Measurements from ENCODE around the gene BMP6. TPM values are rescaled to one million over a fixed set of nuclear protein-coding genes. Genes with fewer than 3 reads are reported as not detected.

Gene BMP6
- total RNA-seq (2021) (not detected in 2 replicates), Bru-seq, nascent RNA (percentile 11 among the genes with signal in this experiment), BruChase-seq, experiment 1, labeled RNA remaining after a 2-hour chase (percentile 11 among the genes with signal in this experiment), BruChase-seq, experiment 2, labeled RNA remaining after a 6-hour chase (percentile 10 among the genes with signal in this experiment)
- long read RNA-seq: 0 reads

- H3K9me2 ChIP-seq (ENCODE audit: insufficient read depth): no peaks in the 10 kb centered on the region
- H3K4me3 ChIP-seq: peak within 1 kb of the TSS; percentile 71
- BruUV-seq (replicated peaks): no TSS peak
- peak; percentile 78 to 90 for DNase-seq
- TF ChIP-seq CTCF (conservative IDR thresholded peaks at IDR 0.05) (no peak), EZH2 (IDR thresholded peaks at IDR 0.05; ENCODE audit: low read depth) (no peak)
- no peaks in the 10 kb centered on the region for H3K36me3 ChIP-seq (ENCODE audit: low read depth)
- intact Hi-C loops (cut with micrococcal nuclease; ENCODE audit: unreplicated experiment): loop anchor here (2.0 to 5.0 kb wide), 2 partner anchors 107 to 186 kb away; partner anchors contain the start of gene TXNDC5
- no peaks in the 10 kb centered on the region for H4K20me1 ChIP-seq (ENCODE audit: insufficient read depth)
- POLR2A ChIA-PET (ENCODE audit: unreplicated experiment): no interaction called here
- H3F3A ChIP-seq (ENCODE audit: insufficient read depth, low read depth): peaks cover 13% of the 10 kb centered on the region
- no peaks in the 10 kb centered on the region for H3K9me3 ChIP-seq (ENCODE audit: insufficient read depth, low read depth)
- H3K79me2 ChIP-seq (ENCODE audit: low read depth): no peaks in the 10 kb centered on the region
- peaks cover 27% of the 10 kb centered on the region for H3K4me1 ChIP-seq (replicated peaks; ENCODE audit: insufficient read depth)
- H3K27ac ChIP-seq: no peak within 1 kb of the TSS
- peak within 1 kb of the TSS; percentile 75 for H2AFZ ChIP-seq
- 0 out of 2 replicates have a peak, but pooled peaks cover 4% of the 10 kb centered on the region for H3K27me3 ChIP-seq (ENCODE audit: insufficient read depth, low read depth)
- CTCF ChIA-PET: no interaction called here
- peak within 1 kb of the TSS; percentile 89 for H3K4me2 ChIP-seq
These were observed at the start of gene BMP6 for GRCh38 chr6:7725849-7726415. BMP6 (plus strand) TSS chr6:7726099; CDS start chr6:7726956, 857 bp downstream.

- Histone ChIP-seq H3K36me3 (ENCODE audit: low read depth) (no peaks in the 10 kb centered on the region), H3K9me2 (ENCODE audit: insufficient read depth) (no peaks in the 10 kb centered on the region), H3K9me3 (ENCODE audit: insufficient read depth, low read depth) (no peaks in the 10 kb centered on the region), H3K27ac (no peak overlapping the region), H2AFZ (no peak overlapping the region), H3K4me3 (no peak overlapping the region), H3K27me3 (ENCODE audit: insufficient read depth, low read depth) (no peaks in the 10 kb centered on the region), H3K4me1 (replicated peaks; ENCODE audit: insufficient read depth) (no peaks in the 10 kb centered on the region), H3K4me2 (no peak overlapping the region), H3K79me2 (ENCODE audit: low read depth) (no peaks in the 10 kb centered on the region), H4K20me1 (ENCODE audit: insufficient read depth) (no peaks in the 10 kb centered on the region), H3F3A (ENCODE audit: insufficient read depth, low read depth) (no peaks in the 10 kb centered on the region)
- TF ChIP-seq EZH2 (IDR thresholded peaks at IDR 0.05; ENCODE audit: low read depth) (no peak), CTCF (conservative IDR thresholded peaks at IDR 0.05) (no peak)
- BruUV-seq (replicated peaks): no TSS peak
- intact Hi-C loops (cut with micrococcal nuclease; ENCODE audit: unreplicated experiment): no loop called here
- POLR2A ChIA-PET (ENCODE audit: unreplicated experiment): no interaction called here
- CTCF ChIA-PET: no interaction called here
- DNase-seq: no peak
These were observed 48.7 kb upstream of the BMP6 start for GRCh38 chr6:7677229-7677628.

- BruUV-seq (replicated peaks): no TSS peak
These were observed 45.4 kb upstream of the BMP6 start for GRCh38 chr6:7680393-7681075.

More at GRCh38 chr6:7680393-7681075, 45.4 kb upstream of the BMP6 start:
- Histone ChIP-seq H3K4me1 (replicated peaks; ENCODE audit: insufficient read depth) (no peaks in the 10 kb centered on the region), H3K9me2 (ENCODE audit: insufficient read depth) (no peaks in the 10 kb centered on the region), H3K27ac (no peak overlapping the region), H3K79me2 (ENCODE audit: low read depth) (no peaks in the 10 kb centered on the region), H3K36me3 (ENCODE audit: low read depth) (no peaks in the 10 kb centered on the region), H3K9me3 (ENCODE audit: insufficient read depth, low read depth) (no peaks in the 10 kb centered on the region), H3K4me3 (no peak overlapping the region), H3K27me3 (ENCODE audit: insufficient read depth, low read depth) (no peaks in the 10 kb centered on the region), H3F3A (ENCODE audit: insufficient read depth, low read depth) (no peaks in the 10 kb centered on the region), H4K20me1 (ENCODE audit: insufficient read depth) (no peaks in the 10 kb centered on the region), H3K4me2 (no peak overlapping the region), H2AFZ (no peak overlapping the region)
- ChIA-PET POLR2A (ENCODE audit: unreplicated experiment) (no interaction called here), CTCF (no interaction called here)
- intact Hi-C loops (cut with micrococcal nuclease; ENCODE audit: unreplicated experiment): no loop called here
- TF ChIP-seq EZH2 (IDR thresholded peaks at IDR 0.05; ENCODE audit: low read depth) (no peak), CTCF (conservative IDR thresholded peaks at IDR 0.05) (no peak)
- DNase-seq: no peak
